H1 (cell line): Measurements from ENCODE around the gene LDLRAP1. TPM values are rescaled to one million over a fixed set of nuclear protein-coding genes. Genes with fewer than 3 reads are reported as not detected.

Experiments used
- ASH2L ChIP-seq: fragments of 200-600, 300-600 bp; sonication (generic); IDR thresholded peaks from one replicate; pipeline ENCODE4 v1.7.1; 2017; ENCODE audit warnings: low read length
- BACH1 ChIP-seq: IDR thresholded peaks from 2 replicates; pipeline ENCODE4 v1.6.1; 2012; ENCODE audit warnings: low read length, improper control_type of control experiment
- CBX5 ChIP-seq: fragments of 300-800, 300-1000 bp; sonication (generic); IDR thresholded peaks from 2 replicates; pipeline ENCODE4 v1.7.1; 2016; ENCODE audit warnings: antibody characterized with exemption, low read length, low read depth
- EGR1 ChIP-seq: IDR thresholded peaks from 2 replicates; pipeline ENCODE4 v1.6.1; 2011; ENCODE audit warnings: low read depth, low read length, borderline replicate concordance
- KDM4A ChIP-seq: IDR thresholded peaks from one replicate; pipeline ENCODE4 v1.7.1; 2012; ENCODE audit warnings: low read depth, mild to moderate bottlenecking, moderate library complexity, low read length, inconsistent platforms; ENCODE audit not compliant: severe bottlenecking
- POLR2A ChIP-seq, 2 experiments: IDR thresholded peaks; 1 replicate in 1 of 2; 2 replicates in 1 of 2; pipeline ENCODE4 v1.6.1; 2011; ENCODE audit warnings: low read depth in 2 of 2, low read length in 2 of 2, mild to moderate bottlenecking in 2 of 2; ENCODE audit errors: control extremely low read depth in 1 of 2
- RBBP5 ChIP-seq: IDR thresholded peaks from 2 replicates; pipeline ENCODE4 v1.7.1; 2012; ENCODE audit warnings: low read depth, mild to moderate bottlenecking, inconsistent platforms, low read length, moderate library complexity, borderline replicate concordance
- RNF2 ChIP-seq: fragments of 200-900, 300-1000 bp; sonication (generic); IDR thresholded peaks from 2 replicates; pipeline ENCODE4 v1.7.1; 2016; ENCODE audit warnings: borderline replicate concordance, low read depth, mild to moderate bottlenecking, antibody characterized with exemption, low read length; ENCODE audit not compliant: poor library complexity, severe bottlenecking; ENCODE audit errors: missing control alignments
- SIN3A ChIP-seq, 2 experiments: IDR thresholded peaks in 1 of 2; conservative IDR thresholded peaks in 1 of 2; 2 replicates each; pipeline ENCODE4 v1.6.1; 2011 to 2012; ENCODE audit warnings: low read length in 2 of 2, improper control_type of control experiment in 1 of 2, low read depth in 1 of 2, mild to moderate bottlenecking in 1 of 2
- SIRT6 ChIP-seq: IDR thresholded peaks from one replicate; pipeline ENCODE4 v1.7.1; 2012; ENCODE audit warnings: low read length, inconsistent platforms
- YY1 ChIP-seq: IDR thresholded peaks from 2 replicates; pipeline ENCODE4 v1.6.1; 2011; ENCODE audit warnings: low read depth, mild to moderate bottlenecking, low read length
- polyA plus RNA-seq, 7 experiments: library from polyadenylated mRNA; depleted of rRNA in 3 of 7; stranded (reverse) in 5 of 7; unstranded in 2 of 7; fragments of >200 nt in 5 of 7; fragments of 200-250 nt in 2 of 7; gene quantifications; 1 replicate in 5 of 7; 2 replicates in 1 of 7; 4 replicates in 1 of 7; pipeline versions ENCODE4 v1.2.1 to v1.2.3, GENCODE V29; 2011 to 2013; ENCODE audit warnings: missing spikeins in 2 of 7, mixed read lengths in 2 of 7
- total RNA-seq: library from RNA; stranded (reverse); fragmentation: NEBNext Ultra II Directional; extraction: Animal tissue kit (Norgen Biotek cat#: 25700); gene quantifications from 2 replicates; pipeline ENCODE4 v1.2.1, GENCODE V29; 2021
- TF ChIP-seq, protein P1 (sequence below): IDR thresholded peaks from 2 replicates; pipeline ENCODE4 v1.6.1; 2012; ENCODE audit warnings: inconsistent platforms

Gene LDLRAP1
- total and polyA plus RNA-seq, 2 of the 8 experiments (the other 6 are each of a cell fraction or from before 2014, with no cell fraction given), result 12.8 to 13.2 TPM

DNA sequence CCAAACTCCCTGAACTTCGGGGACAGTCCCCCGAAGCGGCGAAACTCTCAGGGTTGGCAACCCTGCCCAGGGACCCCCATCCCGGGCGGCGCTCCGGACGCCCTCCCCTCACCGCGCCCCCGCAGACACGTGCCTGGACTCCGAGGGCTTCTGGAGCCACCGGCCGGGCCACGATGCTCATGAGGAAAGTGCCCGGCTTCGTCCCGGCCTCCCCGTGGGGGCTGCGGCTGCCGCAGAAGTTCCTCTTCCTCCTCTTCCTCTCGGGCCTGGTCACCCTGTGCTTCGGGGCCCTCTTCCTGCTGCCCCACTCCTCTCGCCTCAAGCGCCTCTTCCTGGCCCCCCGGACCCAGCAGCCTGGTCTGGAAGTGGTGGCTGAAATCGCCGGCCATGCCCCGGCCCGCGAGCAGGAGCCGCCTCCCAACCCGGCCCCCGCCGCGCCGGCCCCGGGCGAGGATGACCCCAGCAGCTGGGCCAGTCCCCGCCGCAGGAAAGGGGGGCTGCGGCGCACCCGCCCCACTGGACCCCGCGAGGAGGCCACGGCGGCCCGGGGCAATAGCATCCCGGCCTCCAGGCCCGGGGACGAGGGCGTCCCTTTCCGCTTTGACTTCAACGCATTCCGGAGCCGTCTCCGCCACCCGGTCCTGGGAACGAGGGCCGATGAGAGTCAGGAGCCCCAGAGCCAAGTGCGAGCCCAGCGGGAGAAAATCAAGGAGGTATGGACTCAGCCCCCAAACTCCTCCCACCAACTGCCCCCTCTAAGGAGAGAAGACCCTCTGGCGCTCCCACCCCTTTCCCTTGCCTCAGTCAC lies 74.4 kb downstream of the LDLRAP1 start (continued):
- TF ChIP-seq RNF2 (no peak), EGR1 (no peak), SIN3A (conservative IDR thresholded peaks at IDR 0.05 in 1 of 2, IDR thresholded peaks at IDR 0.05 in 1 of 2; ENCODE audit: low read depth in 1 of 2, low read length in 2 of 2) (no peak), CBX5 (no peak), YY1 (no peak), ASH2L (peak; percentile 24), RBBP5 (no peak), BACH1 (no peak), KDM4A (peak; percentile 39), SIRT6 (no peak), POLR2A (IDR thresholded peaks at IDR 0.05; ENCODE audit: control extremely low read depth in 1 of 2, low read depth in 2 of 2, low read length in 2 of 2) (no peak)
- TF ChIP-seq, protein P1, sequence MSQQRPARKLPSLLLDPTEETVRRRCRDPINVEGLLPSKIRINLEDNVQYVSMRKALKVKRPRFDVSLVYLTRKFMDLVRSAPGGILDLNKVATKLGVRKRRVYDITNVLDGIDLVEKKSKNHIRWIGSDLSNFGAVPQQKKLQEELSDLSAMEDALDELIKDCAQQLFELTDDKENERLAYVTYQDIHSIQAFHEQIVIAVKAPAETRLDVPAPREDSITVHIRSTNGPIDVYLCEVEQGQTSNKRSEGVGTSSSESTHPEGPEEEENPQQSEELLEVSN, result peak; percentile 43; the same call in 1 of the 2 replicates
